ENCODE results near the gene AGT.

Gene AGT

DNA sequence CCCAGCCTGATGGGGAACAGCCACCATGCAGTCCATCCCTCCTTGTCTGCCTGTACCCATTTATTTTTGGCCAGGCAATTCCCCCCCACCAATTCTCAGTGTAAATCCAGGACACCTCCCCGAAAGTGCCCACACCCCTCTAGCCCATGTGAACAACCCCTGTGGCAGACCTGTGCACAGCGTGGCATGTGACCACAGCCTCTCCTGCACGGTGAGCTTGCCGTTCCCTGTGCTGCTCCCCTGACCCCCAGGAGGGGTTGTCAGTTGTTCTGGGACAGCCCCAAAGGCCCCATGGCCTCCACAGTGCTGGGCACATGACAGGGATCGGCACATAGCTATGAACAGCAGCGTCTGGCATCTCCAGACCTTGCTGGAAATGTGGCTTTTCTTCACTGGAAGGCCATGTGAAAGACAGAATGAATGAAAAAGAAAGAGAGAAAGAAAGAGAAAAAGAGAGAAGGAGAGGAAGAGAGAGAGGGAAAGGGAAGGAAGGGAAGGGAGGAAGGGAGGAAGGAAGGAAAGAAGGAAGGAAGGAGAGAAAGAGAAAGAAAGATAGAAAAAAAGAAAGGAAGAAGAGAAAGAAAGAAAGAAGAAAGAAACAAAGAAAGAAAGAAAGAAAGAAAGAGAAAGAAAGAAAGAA, 37.2 kb upstream of the AGT start:
- no peaks in the 10 kb centered on the region for H3K27me3 Mint-ChIP-seq (ENCODE audit: low read depth, poor library complexity)
- TF ChIP-seq, protein P1, sequence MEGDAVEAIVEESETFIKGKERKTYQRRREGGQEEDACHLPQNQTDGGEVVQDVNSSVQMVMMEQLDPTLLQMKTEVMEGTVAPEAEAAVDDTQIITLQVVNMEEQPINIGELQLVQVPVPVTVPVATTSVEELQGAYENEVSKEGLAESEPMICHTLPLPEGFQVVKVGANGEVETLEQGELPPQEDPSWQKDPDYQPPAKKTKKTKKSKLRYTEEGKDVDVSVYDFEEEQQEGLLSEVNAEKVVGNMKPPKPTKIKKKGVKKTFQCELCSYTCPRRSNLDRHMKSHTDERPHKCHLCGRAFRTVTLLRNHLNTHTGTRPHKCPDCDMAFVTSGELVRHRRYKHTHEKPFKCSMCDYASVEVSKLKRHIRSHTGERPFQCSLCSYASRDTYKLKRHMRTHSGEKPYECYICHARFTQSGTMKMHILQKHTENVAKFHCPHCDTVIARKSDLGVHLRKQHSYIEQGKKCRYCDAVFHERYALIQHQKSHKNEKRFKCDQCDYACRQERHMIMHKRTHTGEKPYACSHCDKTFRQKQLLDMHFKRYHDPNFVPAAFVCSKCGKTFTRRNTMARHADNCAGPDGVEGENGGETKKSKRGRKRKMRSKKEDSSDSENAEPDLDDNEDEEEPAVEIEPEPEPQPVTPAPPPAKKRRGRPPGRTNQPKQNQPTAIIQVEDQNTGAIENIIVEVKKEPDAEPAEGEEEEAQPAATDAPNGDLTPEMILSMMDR (IDR thresholded peaks at IDR 0.05): no peak
- no peaks in the 10 kb centered on the region for H3K36me3 Mint-ChIP-seq (ENCODE audit: low read depth)
- no peak for DNase-seq
- H3K9me3 Mint-ChIP-seq: no peaks in the 10 kb centered on the region
- peaks cover 76% of the 10 kb centered on the region for H3K4me1 Mint-ChIP-seq
- H3K4me3 Mint-ChIP-seq: no peak overlapping the region
- H3K27ac Mint-ChIP-seq: peak overlapping the region; percentile 29

- TF ChIP-seq, protein P1 (IDR thresholded peaks at IDR 0.05): no peak
- Mint-ChIP-seq H3K27ac (no peak overlapping the region), H3K27me3 (ENCODE audit: low read depth, poor library complexity) (no peaks in the 10 kb centered on the region), H3K4me3 (no peak overlapping the region), H3K36me3 (ENCODE audit: low read depth) (no peaks in the 10 kb centered on the region), H3K9me3 (no peaks in the 10 kb centered on the region), H3K4me1 (peaks cover 77% of the 10 kb centered on the region)
- no peak for DNase-seq
Measured at GRCh38 chr1:230750576-230750975, 36.7 kb upstream of the AGT start.

GRCh38 chr1:230749635-230750034, 35.7 kb upstream of the AGT start:
- H3K27ac Mint-ChIP-seq: peak overlapping the region; percentile 4
- no peaks in the 10 kb centered on the region for H3K36me3 Mint-ChIP-seq (ENCODE audit: low read depth)
- peaks cover 87% of the 10 kb centered on the region for H3K4me1 Mint-ChIP-seq
- DNase-seq: no peak
- H3K4me3 Mint-ChIP-seq: no peak overlapping the region
- H3K27me3 Mint-ChIP-seq (ENCODE audit: low read depth, poor library complexity): no peaks in the 10 kb centered on the region
- TF ChIP-seq, protein P1 (IDR thresholded peaks at IDR 0.05): no peak
- no peaks in the 10 kb centered on the region for H3K9me3 Mint-ChIP-seq

GRCh38 chr1:230749150-230749549, 35.2 kb upstream of the AGT start:
- Mint-ChIP-seq H3K9me3 (no peaks in the 10 kb centered on the region), H3K36me3 (ENCODE audit: low read depth) (no peaks in the 10 kb centered on the region), H3K27me3 (ENCODE audit: low read depth, poor library complexity) (no peaks in the 10 kb centered on the region), H3K4me1 (peaks cover 92% of the 10 kb centered on the region), H3K4me3 (no peak overlapping the region), H3K27ac (no peak overlapping the region)
- TF ChIP-seq, protein P1 (IDR thresholded peaks at IDR 0.05): no peak
- DNase-seq: no peak

DNA sequence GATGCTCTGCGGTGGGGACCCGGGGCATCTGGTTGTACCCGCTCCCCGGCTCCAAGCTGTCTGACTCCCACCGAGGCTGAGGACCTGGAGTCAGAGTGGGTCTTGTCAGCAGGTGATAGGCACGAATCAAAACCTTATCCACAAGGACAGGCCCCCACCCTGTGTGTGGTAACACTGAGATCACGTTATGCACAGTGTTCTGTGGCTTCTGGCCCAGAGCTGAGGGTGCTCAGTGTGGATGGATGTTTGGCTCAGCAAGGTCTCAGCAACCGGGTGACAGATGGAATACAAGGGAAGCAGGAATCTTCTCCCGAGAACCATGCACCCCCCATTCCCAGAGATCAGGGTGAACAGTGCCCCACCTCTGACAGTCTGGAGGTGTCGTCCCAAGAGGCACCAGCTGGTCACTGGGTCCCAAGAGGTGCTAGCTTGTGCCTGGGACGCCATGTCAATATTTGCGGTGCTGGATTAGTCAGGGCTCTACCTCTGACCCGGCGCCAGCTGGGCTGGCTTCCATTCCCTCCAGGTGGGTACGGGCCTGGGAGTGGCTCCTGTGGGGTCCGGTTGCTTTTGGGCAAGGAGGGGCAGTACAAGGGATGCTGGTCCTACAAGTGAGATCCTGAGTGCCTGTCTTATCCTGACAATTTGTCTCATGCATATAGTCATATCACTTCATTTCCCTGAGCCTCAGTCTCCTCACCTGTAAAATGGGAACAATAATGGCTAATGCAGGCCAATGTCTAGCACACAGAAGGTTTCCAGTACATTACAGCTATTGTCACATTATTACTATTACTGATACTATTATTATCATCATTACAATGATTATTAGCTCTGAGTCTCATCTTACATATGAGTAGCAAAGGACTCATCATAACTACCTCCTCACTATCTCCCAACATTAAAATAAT, 34.2 kb upstream of the AGT start:
- Mint-ChIP-seq H3K27me3 (ENCODE audit: low read depth, poor library complexity) (no peaks in the 10 kb centered on the region), H3K36me3 (ENCODE audit: low read depth) (no peaks in the 10 kb centered on the region), H3K4me3 (no peak overlapping the region), H3K4me1 (peaks cover 90% of the 10 kb centered on the region), H3K9me3 (no peaks in the 10 kb centered on the region), H3K27ac (peak overlapping the region; percentile 22)
- TF ChIP-seq, protein P1 (IDR thresholded peaks at IDR 0.05): no peak
- DNase-seq: no peak
